Hematopoietic multipotent progenitor cell treated with erythropoietin and hydrocortisone succinate and interleukin-3 and kit ligand, for 17 days (in vitro differentiated cells): Measurements from ENCODE around the gene GRM7.

Experiments
- DNase-seq: peaks from one replicate; pipeline ENCODE4 v3.0.0-alpha.2; 2015; ENCODE audit warnings: low spot score

Gene GRM7

DNA sequence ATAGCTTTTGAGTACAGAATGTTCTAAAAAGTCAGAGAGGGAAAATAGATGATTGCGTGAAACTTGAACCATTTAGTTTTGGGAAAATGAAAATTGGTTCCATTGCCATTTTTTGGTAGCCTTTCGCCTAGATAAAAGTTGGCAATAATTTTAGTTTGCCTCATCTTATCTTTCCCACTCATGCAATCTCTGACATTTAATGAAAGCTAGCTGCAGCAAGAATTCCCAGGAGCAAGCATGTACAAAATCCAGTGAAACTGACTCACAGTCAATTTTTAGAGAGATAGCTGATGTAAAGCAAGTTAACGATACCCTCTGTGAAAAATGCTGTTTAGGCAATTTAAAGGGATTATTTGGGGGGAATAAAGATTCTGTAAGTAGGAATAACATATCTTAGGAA, 797.4 kb downstream of the GRM7 start:
- no peak for DNase-seq

- no peak for DNase-seq
Observed at GRCh38 chr3:7659079-7659478, 798.2 kb downstream of the GRM7 start.

DNA sequence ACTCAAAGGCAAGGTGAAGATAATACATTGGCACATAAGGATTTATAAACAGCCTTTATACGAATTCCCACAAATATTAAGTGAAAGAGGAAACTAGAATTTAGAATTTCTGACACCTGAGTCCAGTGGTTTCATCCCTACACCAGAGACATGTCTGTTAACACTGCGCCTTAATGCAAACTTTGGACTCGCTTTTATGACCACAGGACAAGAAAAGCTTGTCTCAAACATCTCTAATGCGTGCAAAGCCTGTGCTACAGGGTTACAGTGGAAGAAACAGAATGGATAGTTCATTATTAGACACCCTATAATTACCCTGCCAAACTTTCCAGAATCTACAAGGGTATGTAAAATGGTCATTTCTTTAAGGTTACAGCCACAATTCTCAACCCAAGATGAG, 802.9 kb downstream of the GRM7 start:
- no peak for DNase-seq

- no peak for DNase-seq
Observed at GRCh38 chr3:7667774-7668173, 806.9 kb downstream of the GRM7 start.

- no peak for DNase-seq
Observed at GRCh38 chr3:7669641-7670040, 808.7 kb downstream of the GRM7 start.

- no peak for DNase-seq
Observed at GRCh38 chr3:7678521-7678920, 817.6 kb downstream of the GRM7 start.

- no peak for DNase-seq
Observed at GRCh38 chr3:7682822-7683229, 821.9 kb downstream of the GRM7 start.

DNA sequence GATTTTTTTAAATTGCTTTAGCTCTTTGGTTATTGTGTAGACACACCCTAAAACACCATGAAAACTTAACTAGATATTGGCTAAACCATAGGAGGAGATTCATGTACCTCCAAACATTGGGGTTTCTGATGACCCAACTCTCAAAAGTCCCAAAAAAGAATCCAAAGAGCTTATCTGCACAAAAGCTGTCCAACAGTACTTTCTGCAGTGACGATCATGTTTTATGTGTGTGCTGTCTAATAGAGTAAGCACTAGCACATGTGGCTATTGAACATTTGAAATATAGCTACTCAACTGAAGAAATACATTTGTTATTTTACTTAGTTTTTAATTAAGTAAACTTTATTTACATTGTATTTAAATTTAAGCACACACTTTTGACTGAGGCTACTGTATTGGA, 822.5 kb downstream of the GRM7 start:
- no peak for DNase-seq

DNA sequence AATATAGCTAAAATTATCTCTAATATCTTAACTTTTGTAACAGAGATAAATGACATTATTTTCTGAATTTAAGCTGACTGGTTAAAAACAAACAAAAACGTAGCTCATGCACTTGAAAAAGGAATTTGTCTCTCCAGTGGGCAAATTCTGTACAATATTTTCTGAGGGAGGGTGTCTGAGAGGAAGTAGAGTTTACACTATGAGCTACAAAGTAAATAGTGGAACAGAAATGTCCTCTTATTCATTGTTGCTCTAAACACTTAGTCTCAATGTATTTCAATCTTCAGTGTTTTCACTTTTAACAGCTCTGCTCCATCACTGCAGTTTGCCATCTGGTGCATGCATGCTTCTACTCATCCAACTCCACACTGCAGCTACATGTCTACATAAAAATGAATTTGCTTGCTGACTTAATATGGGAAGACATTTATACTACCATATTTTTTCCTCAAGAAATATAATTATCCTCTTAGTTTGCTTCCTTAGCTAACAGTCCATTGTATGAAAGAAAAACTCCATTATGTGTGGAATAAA, 823.3 kb downstream of the GRM7 start:
- DNase-seq: no peak

GRCh38 chr3:7687428-7688147, 826.7 kb downstream of the GRM7 start:
- no peak for DNase-seq

DNA sequence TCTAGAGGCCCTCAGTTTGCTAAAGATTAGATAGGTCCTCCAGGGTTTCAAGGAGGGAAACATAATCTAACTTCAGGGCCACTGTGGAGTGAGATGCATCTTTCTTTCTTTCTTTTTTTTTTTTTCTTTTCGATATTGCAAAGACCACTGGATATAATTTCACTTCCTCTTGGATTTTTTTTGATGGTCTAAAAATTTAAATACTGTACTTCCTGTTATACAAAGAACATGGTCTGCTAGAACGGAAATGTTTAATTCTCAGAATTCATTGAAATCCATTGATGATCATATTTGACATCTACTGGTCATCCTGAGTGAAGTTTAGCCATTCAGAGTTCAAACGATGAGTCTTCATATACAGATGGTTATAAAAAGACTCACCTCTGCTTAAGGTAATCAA, 832.0 kb downstream of the GRM7 start:
- DNase-seq: no peak

GRCh38 chr3:7693976-7694375, 833.1 kb downstream of the GRM7 start:
- DNase-seq: no peak

DNA sequence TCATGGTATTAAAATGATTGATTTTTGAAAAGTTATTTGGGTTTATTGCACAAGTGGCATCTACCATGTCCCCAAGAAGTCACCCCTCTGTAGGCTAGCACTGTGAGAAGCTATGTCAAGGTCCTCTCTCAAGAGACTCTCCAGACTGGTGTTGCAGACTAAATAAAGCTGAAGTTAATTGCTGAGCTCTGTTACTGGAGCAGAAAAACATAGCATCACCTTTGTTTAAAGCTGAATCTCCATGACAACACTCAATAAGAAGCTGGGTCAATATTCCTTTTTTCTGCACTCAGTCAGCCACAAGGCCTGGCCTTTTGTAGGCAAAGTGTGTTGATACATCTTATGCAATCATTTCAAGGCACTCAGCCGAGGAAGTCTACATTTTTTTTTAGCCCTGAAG, 834.1 kb downstream of the GRM7 start:
- DNase-seq: no peak

DNA sequence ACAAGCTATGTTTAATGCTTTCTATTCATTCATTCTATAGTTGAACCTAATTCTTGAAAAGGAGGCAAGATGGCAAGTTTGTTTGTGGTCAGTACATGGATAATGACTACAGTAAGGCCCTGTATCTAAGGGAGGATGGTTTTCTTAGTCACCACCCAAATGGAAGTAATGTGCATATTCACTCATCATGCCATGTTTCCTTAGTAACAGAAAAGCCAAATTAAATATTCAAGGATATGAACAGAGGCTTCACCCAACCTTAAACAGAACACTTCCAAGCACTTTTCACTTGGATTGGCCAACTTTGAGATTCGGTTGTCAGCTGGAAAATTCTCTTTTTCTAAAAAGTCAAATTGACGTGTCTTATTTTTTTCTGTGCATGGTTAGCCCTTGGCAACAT, 835.4 kb downstream of the GRM7 start:
- no peak for DNase-seq

DNA sequence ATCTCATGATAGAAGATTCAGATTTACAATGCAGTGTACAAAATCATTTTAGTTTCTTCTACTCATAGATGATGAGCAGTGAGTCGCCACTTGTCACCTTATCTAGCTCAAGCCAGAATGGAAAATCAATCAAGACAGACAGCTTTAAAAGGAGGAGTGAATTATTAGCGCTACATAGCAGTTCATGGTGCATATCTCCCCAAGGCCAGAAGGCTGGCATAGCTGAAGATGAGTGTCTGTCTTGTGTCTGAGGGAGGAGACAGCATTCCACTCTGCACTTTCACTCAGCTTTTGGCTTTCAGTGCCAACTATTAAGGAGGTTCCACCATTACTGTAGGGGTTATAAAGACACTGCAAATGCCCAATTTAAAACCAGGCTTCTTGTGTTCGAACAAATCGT, 836.6 kb downstream of the GRM7 start:
- DNase-seq: no peak

DNA sequence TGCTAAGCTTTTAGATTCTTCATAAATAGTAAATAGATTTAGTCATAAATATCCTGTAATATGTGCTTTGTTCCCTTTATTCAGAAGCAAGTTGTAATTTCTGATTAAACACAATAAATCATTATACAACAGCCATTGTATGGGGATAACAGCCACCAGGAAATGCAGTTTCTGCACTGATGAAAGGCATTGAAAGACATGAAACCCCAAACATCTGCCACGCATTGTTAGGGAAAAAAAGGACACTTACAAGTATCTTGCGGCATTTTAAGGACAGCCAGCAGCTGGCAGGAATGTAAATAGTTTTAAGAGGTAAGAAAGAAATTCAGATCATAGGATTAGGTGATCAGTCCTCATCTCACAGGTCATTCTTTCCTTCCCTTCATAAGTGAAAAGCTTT, 839.6 kb downstream of the GRM7 start:
- no peak for DNase-seq

DNA sequence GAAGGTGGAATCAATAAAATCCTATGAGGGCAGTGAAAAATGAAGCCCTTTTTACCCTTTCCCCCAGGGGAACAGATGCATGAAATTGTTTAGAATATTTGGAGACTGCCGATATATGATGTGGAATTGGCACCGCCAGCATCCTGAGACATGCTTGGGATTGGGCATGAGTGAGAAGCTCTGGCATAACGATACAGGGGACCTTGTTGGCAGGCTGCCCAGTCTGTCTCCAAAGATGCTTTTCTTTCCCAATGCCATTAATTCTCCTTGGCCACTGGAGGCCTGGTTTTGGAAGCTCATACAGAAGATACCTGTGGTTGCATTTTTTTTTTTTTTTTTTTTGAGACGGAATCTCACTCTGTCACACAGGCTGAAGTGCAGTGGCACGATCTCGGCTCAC, 840.1 kb downstream of the GRM7 start:
- DNase-seq: no peak

GRCh38 chr3:7707187-7707586, 846.3 kb downstream of the GRM7 start:
- DNase-seq: no peak

- no peak for DNase-seq
Observed at GRCh38 chr3:7709376-7710082, 848.6 kb downstream of the GRM7 start.

DNA sequence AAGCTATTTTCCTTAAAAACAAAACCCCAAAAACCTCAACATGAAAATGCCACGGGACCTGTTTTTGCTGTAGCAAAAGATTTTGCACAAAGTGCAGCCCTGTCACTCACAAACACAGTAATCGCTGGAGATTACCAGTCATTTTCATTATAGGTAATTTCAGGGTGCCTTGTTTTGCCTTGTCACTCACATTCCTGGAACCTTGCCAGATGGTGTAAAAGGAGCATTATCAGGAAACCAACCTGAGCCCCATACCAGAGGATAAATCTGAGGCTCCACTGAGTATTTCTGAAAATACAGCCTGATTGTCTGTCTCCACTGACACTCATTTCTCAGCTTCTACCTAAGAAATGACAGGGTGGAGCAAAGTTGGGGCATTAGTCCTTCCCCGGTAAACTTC, 849.4 kb downstream of the GRM7 start:
- no peak for DNase-seq

GRCh38 chr3:7713724-7714123, 852.8 kb downstream of the GRM7 start:
- no peak for DNase-seq

DNA sequence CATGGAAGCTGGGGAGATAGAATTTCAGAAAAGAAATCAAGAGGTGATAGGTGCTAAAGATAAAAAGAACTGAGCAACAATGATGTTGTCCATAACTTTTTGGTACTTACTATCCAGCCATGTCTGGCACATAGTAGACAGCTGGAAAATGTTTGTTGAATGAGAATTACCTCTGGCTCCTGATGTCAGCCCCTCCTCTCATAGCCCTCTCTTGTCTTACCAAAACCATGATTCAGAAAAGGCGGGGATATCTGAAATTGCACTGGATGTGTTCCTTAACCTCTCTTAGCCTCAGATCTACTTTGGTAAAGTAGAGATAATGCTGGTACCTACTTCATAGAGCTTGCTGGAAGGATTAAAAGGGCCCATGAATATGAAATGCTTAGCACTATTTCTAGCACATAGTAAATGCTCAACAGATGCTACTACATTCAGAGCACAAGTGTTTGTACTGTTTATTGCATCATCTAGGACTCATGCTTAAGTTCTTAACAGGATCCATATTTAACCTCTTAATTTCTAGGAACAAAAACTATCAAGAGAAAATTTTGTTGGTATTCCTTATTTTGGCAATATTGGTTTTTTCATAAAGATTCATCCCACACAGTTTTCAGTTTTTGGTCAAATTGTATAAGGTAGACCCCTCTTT, 859.9 kb downstream of the GRM7 start:
- DNase-seq: no peak

- no peak for DNase-seq
Observed at GRCh38 chr3:7721869-7722268, 861.0 kb downstream of the GRM7 start.
